Measurements from ENCODE around the gene GARS1.

The GARS1 gene

DNA sequence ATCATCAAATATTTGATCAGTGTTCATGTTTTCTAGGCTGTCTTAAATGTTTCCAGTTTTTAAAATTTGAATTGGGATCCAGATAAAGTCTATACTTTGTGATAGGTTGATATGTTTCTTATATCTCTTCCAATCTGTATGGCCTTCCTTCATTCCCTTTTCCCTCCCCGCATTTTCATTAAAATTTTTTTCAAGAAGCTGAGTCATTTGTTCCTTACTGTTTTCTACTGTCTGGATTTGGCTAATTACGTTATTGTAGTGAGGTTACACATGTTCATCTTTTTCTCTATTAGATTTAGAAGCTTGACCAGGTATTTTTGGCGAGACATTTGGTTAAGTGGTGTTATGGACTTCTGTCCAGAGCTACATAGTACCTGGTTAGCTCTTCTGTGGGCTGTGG, 11.2 kb downstream of the GARS1 start:
- no peak overlapping the region for H3K4me3 ChIP-seq (ENCODE audit: low read depth, low read length)

DNA sequence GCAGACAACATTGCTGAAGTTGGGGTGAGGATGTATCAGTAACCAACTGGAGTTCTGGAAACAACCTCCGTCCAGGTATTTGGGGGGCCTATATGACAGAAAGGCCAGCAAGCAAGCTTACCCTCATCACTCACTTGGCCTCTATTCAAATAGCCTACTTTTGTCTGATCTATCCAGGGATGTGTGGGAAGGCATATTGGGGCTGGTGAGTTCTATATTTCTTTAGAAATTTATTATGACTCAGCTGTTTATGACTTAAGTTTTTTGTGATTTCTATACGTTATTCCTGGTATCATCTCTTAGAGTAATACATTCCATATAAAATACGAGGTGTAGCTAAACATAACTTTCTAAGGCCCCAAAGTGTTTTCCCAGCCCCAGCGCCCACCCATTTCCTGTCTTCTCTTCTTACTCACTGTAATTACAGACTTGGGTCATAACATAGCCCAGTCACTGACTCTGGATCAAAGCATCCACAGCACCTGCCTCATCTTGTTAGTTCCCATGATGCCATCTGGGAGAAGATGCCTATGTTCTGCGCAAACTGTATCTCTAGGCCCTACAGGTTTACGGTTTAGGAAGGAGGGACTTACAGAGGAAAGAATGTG, 18.1 kb downstream of the GARS1 start:
- TF ChIP-seq, protein P1, sequence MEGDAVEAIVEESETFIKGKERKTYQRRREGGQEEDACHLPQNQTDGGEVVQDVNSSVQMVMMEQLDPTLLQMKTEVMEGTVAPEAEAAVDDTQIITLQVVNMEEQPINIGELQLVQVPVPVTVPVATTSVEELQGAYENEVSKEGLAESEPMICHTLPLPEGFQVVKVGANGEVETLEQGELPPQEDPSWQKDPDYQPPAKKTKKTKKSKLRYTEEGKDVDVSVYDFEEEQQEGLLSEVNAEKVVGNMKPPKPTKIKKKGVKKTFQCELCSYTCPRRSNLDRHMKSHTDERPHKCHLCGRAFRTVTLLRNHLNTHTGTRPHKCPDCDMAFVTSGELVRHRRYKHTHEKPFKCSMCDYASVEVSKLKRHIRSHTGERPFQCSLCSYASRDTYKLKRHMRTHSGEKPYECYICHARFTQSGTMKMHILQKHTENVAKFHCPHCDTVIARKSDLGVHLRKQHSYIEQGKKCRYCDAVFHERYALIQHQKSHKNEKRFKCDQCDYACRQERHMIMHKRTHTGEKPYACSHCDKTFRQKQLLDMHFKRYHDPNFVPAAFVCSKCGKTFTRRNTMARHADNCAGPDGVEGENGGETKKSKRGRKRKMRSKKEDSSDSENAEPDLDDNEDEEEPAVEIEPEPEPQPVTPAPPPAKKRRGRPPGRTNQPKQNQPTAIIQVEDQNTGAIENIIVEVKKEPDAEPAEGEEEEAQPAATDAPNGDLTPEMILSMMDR (IDR thresholded peaks at IDR 0.05; ENCODE audit: borderline replicate concordance, insufficient read depth, low read depth, low read length): no peak

More for the DNA sequence above, 11.2 kb downstream of the GARS1 start:
- TF ChIP-seq, protein P1 (IDR thresholded peaks at IDR 0.05; ENCODE audit: borderline replicate concordance, insufficient read depth, low read depth, low read length): no peak

DNA sequence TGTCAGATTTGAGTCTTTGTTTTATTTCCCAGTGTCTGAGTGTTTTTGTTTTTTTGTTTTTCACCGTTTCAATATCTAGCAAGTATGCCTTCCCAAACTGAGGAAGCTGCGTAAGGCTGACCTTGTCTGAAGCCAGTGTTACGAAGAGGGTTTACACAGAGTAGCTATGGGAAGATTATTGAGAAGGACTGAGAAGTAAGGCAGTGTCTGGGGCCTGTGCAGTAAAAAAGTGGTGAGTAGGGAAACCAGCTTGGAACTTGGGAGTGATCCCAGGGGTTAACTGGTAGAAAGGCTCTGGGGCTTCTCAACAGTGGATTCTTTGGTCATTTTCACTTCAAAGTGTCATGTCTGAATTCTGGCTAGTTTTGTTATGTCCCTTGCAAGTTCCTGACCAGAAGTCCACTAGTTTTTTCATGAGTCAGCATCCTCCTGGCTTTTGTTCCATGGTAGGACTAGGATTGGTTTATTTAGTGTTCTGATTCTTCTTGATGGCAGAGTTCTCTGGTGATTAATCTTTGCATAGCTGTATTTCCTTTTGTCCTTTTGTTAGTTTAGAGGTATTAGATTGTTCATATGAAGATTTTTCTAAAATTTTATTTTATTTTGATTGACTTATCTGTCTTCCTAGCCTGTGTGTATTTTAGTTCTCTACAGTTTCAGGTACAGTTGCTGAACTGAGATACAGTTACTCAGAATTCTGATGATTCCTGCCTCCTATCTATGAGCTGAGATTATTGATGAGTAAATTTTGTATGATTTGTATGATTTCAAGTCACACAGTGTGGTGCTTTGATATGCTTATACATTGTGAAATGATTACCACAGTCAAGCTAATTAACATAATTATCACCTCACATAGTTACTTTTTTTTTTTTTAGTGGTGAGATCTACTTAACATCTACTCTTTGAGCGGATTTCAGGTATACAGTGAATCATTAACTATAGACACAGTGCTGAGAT, 19.0 kb downstream of the GARS1 start:
- TF ChIP-seq, protein P1 (IDR thresholded peaks at IDR 0.05; ENCODE audit: borderline replicate concordance, insufficient read depth, low read depth, low read length): no peak

More for the DNA sequence above, 18.1 kb downstream of the GARS1 start:
- no peak overlapping the region for H3K4me3 ChIP-seq (ENCODE audit: low read depth, low read length)

DNA sequence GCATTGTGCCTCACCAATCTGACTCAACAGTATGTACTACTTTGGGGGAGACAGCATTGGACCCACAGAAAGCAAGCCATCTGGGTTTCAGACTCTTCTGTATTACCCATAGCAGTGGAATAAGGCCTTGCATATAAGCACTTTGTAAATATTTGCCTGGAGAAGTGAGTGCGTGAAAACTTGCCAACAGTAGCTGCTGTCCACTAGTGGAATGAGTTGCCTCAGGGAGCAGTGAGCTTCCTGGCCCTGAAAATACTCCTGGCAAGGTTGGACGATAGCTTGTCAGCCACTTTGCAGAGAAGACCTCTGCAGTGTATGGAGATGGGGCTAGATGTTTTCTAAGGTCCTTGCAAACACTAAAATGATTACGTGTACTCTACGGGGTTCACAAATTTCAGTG, 21.6 kb downstream of the GARS1 start:
- TF ChIP-seq, protein P1 (IDR thresholded peaks at IDR 0.05; ENCODE audit: borderline replicate concordance, insufficient read depth, low read depth, low read length): no peak
- H3K4me3 ChIP-seq (ENCODE audit: low read depth, low read length): no peak overlapping the region

More for the DNA sequence above, 19.0 kb downstream of the GARS1 start:
- H3K4me3 ChIP-seq (ENCODE audit: low read depth, low read length): no peak overlapping the region

DNA sequence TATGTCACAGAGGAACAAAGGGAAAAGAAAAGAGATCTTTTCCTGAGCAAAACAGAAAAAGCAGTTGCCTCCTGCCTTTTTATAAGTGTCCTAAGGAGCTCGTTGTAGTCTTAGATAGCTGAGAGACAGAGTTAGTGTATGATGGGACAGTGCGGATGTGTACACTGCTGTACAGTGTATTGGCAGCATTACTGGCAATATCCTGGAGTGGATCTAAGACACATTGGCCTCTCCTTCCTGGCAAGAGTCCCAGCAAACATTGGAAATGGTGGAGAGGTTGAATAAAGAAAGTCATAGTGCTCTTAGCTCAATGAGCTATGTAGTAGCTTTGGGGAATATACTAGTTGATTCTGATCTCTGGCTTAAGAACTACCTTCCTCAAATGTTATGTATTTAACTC, 22.7 kb downstream of the GARS1 start:
- TF ChIP-seq, protein P1 (IDR thresholded peaks at IDR 0.05; ENCODE audit: borderline replicate concordance, insufficient read depth, low read depth, low read length): no peak
- no peak overlapping the region for H3K4me3 ChIP-seq (ENCODE audit: low read depth, low read length)

DNA sequence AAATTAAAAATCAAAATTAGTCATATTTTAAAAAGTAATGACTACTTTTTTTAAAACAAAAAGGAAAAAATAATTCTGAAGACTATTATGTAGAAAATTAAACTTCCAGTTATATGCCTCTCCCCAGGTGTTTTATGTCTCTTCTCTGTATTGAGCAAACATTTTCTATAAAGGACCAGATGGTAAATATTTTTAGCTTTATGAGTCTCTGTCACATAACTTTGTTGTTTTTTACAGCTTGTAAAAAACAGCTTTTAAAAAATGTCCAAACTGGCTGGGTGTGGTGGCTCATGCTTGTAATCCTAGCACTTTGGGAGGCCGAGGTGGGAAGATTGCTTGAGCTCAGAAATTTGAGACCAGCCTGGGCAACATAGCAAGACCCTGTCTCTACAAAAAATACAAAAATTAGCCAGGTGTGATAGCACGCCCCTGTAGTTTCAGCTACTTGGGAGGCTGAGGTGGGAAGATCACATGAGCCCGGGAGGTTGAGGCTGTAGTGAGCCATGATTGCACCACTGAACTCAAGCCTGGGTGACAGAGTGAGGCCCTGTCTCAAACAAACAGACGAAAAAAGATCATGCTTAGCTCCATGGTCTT, 23.5 kb downstream of the GARS1 start:
- TF ChIP-seq, protein P1 (IDR thresholded peaks at IDR 0.05; ENCODE audit: borderline replicate concordance, insufficient read depth, low read depth, low read length): no peak
- H3K4me3 ChIP-seq (ENCODE audit: low read depth, low read length): no peak overlapping the region

Measured in GM12875 (cell line).